IMR-90 (cell line): ENCODE results near the gene GDF9. TPM values are rescaled to one million over a fixed set of nuclear protein-coding genes. Genes with fewer than 3 reads are reported as not detected.

Experiments
- ATAC-seq: fragments of 200-7000 bp; cut with Tn5 transposase; 2 replicates; pipeline ENCODE4 v1.9.1; 2020; ENCODE audit warnings: low read depth, mild to moderate bottlenecking, moderate library complexity
- BruUV-seq: library from RNA; stranded (reverse); fragments of 400-500 nt; replicated peaks from 2 replicates; lab custom pipeline; 2021; lab: Mats Ljungman, UMichigan
- CTCF ChIA-PET: fragments of 300-600 bp; formaldehyde crosslinking; extraction: SDS; loops from one replicate; lab custom pipeline; 2021; ENCODE audit warnings: antibody characterized with exemption; lab: Yijun Ruan, JAX
- POLR2A ChIA-PET: fragments of 300-600 bp; sonication (Branson Sonifier 250); formaldehyde crosslinking; loops from one replicate; lab custom pipeline; 2022; ENCODE audit warnings: antibody characterized with exemption; ENCODE audit not compliant: unreplicated experiment; lab: Charles Lee
- DNase-seq: peaks from one replicate; pipeline ENCODE4 v3.0.0; 2013
- H2AFZ ChIP-seq: replicated peaks from 2 replicates; pipeline ENCODE3; 2013; ENCODE audit warnings: low read length, mild to moderate bottlenecking; ENCODE audit not compliant: poor library complexity
- H2AK5ac ChIP-seq: 2 replicates; pipeline ENCODE4 v1.6.1; 2013; ENCODE audit warnings: low read depth, low read length, inconsistent platforms
- H2AK9ac ChIP-seq: replicated peaks from 2 replicates; pipeline ENCODE3; 2013; ENCODE audit warnings: mild to moderate bottlenecking, low read depth, low read length, moderate library complexity; ENCODE audit not compliant: poor library complexity
- H2BK120ac ChIP-seq: 2 replicates; pipeline ENCODE4 v1.6.1; 2013; ENCODE audit warnings: low read depth, low read length, inconsistent platforms
- H2BK15ac ChIP-seq: 3 replicates; pipeline ENCODE4 v1.6.1; 2013; ENCODE audit warnings: low read depth, low read length, inconsistent platforms
- H2BK20ac ChIP-seq: 2 replicates; pipeline ENCODE4 v1.6.1; 2013; ENCODE audit warnings: low read depth, mild to moderate bottlenecking, inconsistent platforms, low read length, moderate library complexity
- H2BK5ac ChIP-seq: 2 replicates; pipeline ENCODE4 v1.6.1; 2013; ENCODE audit warnings: mild to moderate bottlenecking, low read depth, low read length, inconsistent platforms; ENCODE audit not compliant: poor library complexity, severe bottlenecking
- H3K14ac ChIP-seq: replicated peaks from 2 replicates; pipeline ENCODE4 v1.6.1; 2013; ENCODE audit warnings: low read depth, low read length, inconsistent platforms
- H3K18ac ChIP-seq: 2 replicates; pipeline ENCODE4 v1.6.1; 2013; ENCODE audit warnings: low read depth, low read length, control low read depth
- H3K23ac ChIP-seq: 2 replicates; pipeline ENCODE4 v1.6.1; 2013; ENCODE audit warnings: low read depth, low read length, inconsistent platforms
- H3K27ac ChIP-seq: 2 replicates; pipeline ENCODE4 v1.5.1; 2013; ENCODE audit warnings: mild to moderate bottlenecking, control low read depth, low read length; ENCODE audit not compliant: insufficient read depth
- H3K27me3 ChIP-seq: 2 replicates; pipeline ENCODE4 v1.6.1; 2013; ENCODE audit warnings: low read length; ENCODE audit not compliant: control insufficient read depth, insufficient read depth
- H3K36me3 ChIP-seq: 2 replicates; pipeline ENCODE4 v1.6.1; 2013; ENCODE audit warnings: low read length, mixed read lengths; ENCODE audit not compliant: control insufficient read depth, insufficient read depth
- H3K4ac ChIP-seq: 2 replicates; pipeline ENCODE4 v1.6.1; 2013; ENCODE audit warnings: low read depth, low read length, inconsistent platforms
- H3K4me1 ChIP-seq: 2 replicates; pipeline ENCODE4 v1.6.1; 2013; ENCODE audit warnings: low read length, mixed read lengths; ENCODE audit not compliant: control insufficient read depth, insufficient read depth
- H3K4me2 ChIP-seq: 2 replicates; pipeline ENCODE4 v1.6.1; 2013; ENCODE audit warnings: low read depth, mild to moderate bottlenecking, control low read depth, low read length, moderate library complexity
- H3K4me3 ChIP-seq: 2 replicates; pipeline ENCODE4 v1.5.1; 2013; ENCODE audit warnings: low read depth, mild to moderate bottlenecking, control low read depth, low read length, moderate library complexity; ENCODE audit not compliant: insufficient read depth
- H3K56ac ChIP-seq: 2 replicates; pipeline ENCODE4 v1.6.1; 2013; ENCODE audit warnings: low read length, inconsistent platforms; ENCODE audit not compliant: insufficient read depth; ENCODE audit errors: extremely low read depth
- H3K79me1 ChIP-seq, 2 experiments: 2 replicates each; pipeline ENCODE4 v1.6.1; 2013; ENCODE audit warnings: low read length in 2 of 2, inconsistent platforms in 1 of 2, low read depth in 1 of 2
- H3K9ac ChIP-seq: 2 replicates; pipeline ENCODE4 v1.6.1; 2013; ENCODE audit warnings: low read depth, low read length, control low read depth
- H3K9me1 ChIP-seq: 2 replicates; pipeline ENCODE4 v1.6.1; 2013; ENCODE audit warnings: low read length, inconsistent platforms; ENCODE audit not compliant: insufficient read depth
- H3K9me3 ChIP-seq: 2 replicates; pipeline ENCODE4 v1.6.1; 2013; ENCODE audit warnings: low read length; ENCODE audit not compliant: control insufficient read depth, insufficient read depth
- H4K20me1 ChIP-seq: 2 replicates; pipeline ENCODE4 v1.6.1; 2013; ENCODE audit warnings: low read length, inconsistent platforms; ENCODE audit not compliant: insufficient read depth
- H4K5ac ChIP-seq: 2 replicates; pipeline ENCODE4 v1.6.1; 2013; ENCODE audit warnings: mild to moderate bottlenecking, low read depth, low read length, control low read depth
- H4K8ac ChIP-seq, 2 experiments: 2 replicates each; pipeline ENCODE4 v1.6.1; 2013; ENCODE audit warnings: low read depth in 2 of 2, low read length in 2 of 2, control low read depth in 1 of 2, inconsistent platforms in 1 of 2
- H4K91ac ChIP-seq: 2 replicates; pipeline ENCODE4 v1.6.1; 2013; ENCODE audit warnings: low read depth, low read length, inconsistent platforms; ENCODE audit not compliant: insufficient read depth
- FOS ChIP-seq: fragments of 150-350 bp; IDR thresholded peaks from 2 replicates; pipeline ENCODE4 v1.6.1; 2016; ENCODE audit warnings: low read depth, low read length
- MAZ ChIP-seq: IDR thresholded peaks from 2 replicates; pipeline ENCODE4 v1.6.1; 2012; ENCODE audit warnings: low read depth, mild to moderate bottlenecking, low read length, improper control_type of control experiment, moderate library complexity, borderline replicate concordance
- MXI1 ChIP-seq: IDR thresholded peaks from 2 replicates; pipeline ENCODE4 v1.6.1; 2012; ENCODE audit warnings: low read depth, mild to moderate bottlenecking, low read length, moderate library complexity, borderline replicate concordance
- SMC3 ChIP-seq: fragments of 150-350 bp; IDR thresholded peaks from 2 replicates; pipeline ENCODE4 v1.6.1; 2016; ENCODE audit warnings: low read depth, mild to moderate bottlenecking, antibody characterized with exemption, low read length, moderate library complexity
- WGBS, 2 experiments: methylation state at CpG; one replicate each; pipeline versions ENCODE4 v1.1.5 to v1.1.7; 2013; ENCODE audit warnings: missing lambda C conversion rate in 2 of 2; ENCODE audit not compliant: insufficient read length in 1 of 2; ENCODE audit errors: extremely low coverage in 2 of 2; 5-methylcytosine and 5-hydroxymethylcytosine counted together
- dilution Hi-C: fragments of 300-500 bp; cut with HindIII; formaldehyde crosslinking; loops from one replicate; pipeline ENCODE4 v1.14.3; 2018; ENCODE audit warnings: low sequenced_read_pairs; ENCODE audit not compliant: unreplicated experiment
- in situ Hi-C: fragments of 300-500 bp; cut with MboI; formaldehyde crosslinking; loops from 3 replicates; pipeline ENCODE4 v1.14.3; 2019; ENCODE audit warnings: low sequenced_read_pairs, inconsistent platforms, mixed read lengths
- intact Hi-C: fragments of 100-400 bp; cut with micrococcal nuclease; formaldehyde crosslinking; loops from 2 replicates; pipeline ENCODE4 v1.10.0; 2022
- polyA plus RNA-seq, 3 experiments: library from polyadenylated mRNA; depleted of rRNA; stranded (reverse); fragments of >200 nt; gene quantifications; 2 replicates each; pipeline ENCODE4 v1.2.3, GENCODE V29; 2012; ENCODE audit warnings: low replicate concordance in 1 of 3
- total RNA-seq: library from RNA; depleted of rRNA; stranded (reverse); fragments of >200 nt; gene quantifications from 2 replicates; pipeline ENCODE4 v1.2.3, GENCODE V29; 2012

GDF9 gene
- total and polyA plus RNA-seq, 2 of the 4 experiments (the other 2 are of a cell fraction): 0.18 to 0.21 TPM

GRCh38 chr5:132831095-132831860 lies 35.0 kb downstream of the GDF9 start:
- Histone ChIP-seq H3K4ac (peak overlapping the region; percentile 46), H2BK15ac (no peak overlapping the region), H2AK5ac (0 out of 2 replicates have a peak overlapping the region, but pooled peaks have one; percentile 37), H4K5ac (peak overlapping the region; percentile 64; the same call in 1 of the 2 replicates), H2BK5ac (no peak overlapping the region), H2AK9ac (peak overlapping the region; percentile 84), H3K27me3 (no peaks in the 10 kb centered on the region), H3K27ac (peak overlapping the region; percentile 52; the same call in 1 of the 2 replicates), H4K91ac (peak overlapping the region; percentile 39; the same call in 1 of the 2 replicates), H3K9me1 (peaks cover 4% of the 10 kb centered on the region; the same call in 1 of the 2 replicates), H3K56ac (no peak overlapping the region), H2BK120ac (no peak overlapping the region), H4K8ac (peak overlapping the region; percentile 80 to 86), H3K14ac (peak overlapping the region; percentile 78; the same call in 1 of the 2 replicates), H3K4me3 (peak overlapping the region; percentile 84), H3K36me3 (no peaks in the 10 kb centered on the region), H3K9me3 (no peaks in the 10 kb centered on the region), H4K20me1 (no peaks in the 10 kb centered on the region), H2AFZ (peak overlapping the region; percentile 49), H3K23ac (no peak overlapping the region), H3K18ac (no peak overlapping the region; the same call in 1 of the 2 replicates), H3K4me1 (peaks cover 2% of the 10 kb centered on the region; the same call in 1 of the 2 replicates), H3K4me2 (peak overlapping the region; percentile 79), H3K79me1 (peaks cover 13 to 31% of the 10 kb centered on the region in 2 experiments; a peak in 3 of 4 replicates), H2BK20ac (no peak overlapping the region), H3K9ac (peak overlapping the region; percentile 71; the same call in 1 of the 2 replicates)
- 94% methylated on average over 2 of the region's 15 CpGs; no CpG with 5 or more reads in 1 of the 2 experiments for WGBS, 2 experiments
- no TSS peak for BruUV-seq
- ATAC-seq: no peak
- dilution Hi-C loops (no loop called here), intact Hi-C loops (no loop called here), in situ Hi-C loops (no loop called here)
- DNase-seq: no peak
- POLR2A ChIA-PET: no interaction called here
- CTCF ChIA-PET: interaction anchor here (0.6 to 0.8 kb wide), 2 partner anchors 220 to 241 kb away, joined by 3 read pairs; partner anchors contain the start of gene HSPA4
- TF ChIP-seq MXI1 (no peak), SMC3 (no peak), MAZ (no peak), FOS (no peak)
